Trophoblast cell (in vitro differentiated cells and primary cell): ENCODE data around the gene OOSP3.
"Not testable (repeated sequence)": the region's sequence is repeated elsewhere in the genome, so short reads cannot be mapped to it uniquely, and the experiment has no call there.

ENCODE experiments used
- DNase-seq, 2 donors: peaks; one replicate each; pipeline ENCODE4 v3.0.0-alpha.2; 2016
- H2AFZ ChIP-seq: 2 replicates; pipeline ENCODE4 v1.6.1; 2013; ENCODE audit warnings: low read length, moderate library complexity, mild to moderate bottlenecking; ENCODE audit not compliant: insufficient read depth, poor library complexity
- H2AK5ac ChIP-seq: 2 replicates; pipeline ENCODE4 v1.6.1; 2013; ENCODE audit warnings: mild to moderate bottlenecking, low read length
- H2BK120ac ChIP-seq: 2 replicates; pipeline ENCODE4 v1.6.1; 2013; ENCODE audit warnings: low read length, mild to moderate bottlenecking, moderate library complexity; ENCODE audit not compliant: insufficient read depth, poor library complexity
- H2BK12ac ChIP-seq: 2 replicates; pipeline ENCODE4 v1.6.1; 2013; ENCODE audit warnings: mild to moderate bottlenecking, low read length, moderate library complexity
- H2BK5ac ChIP-seq: 2 replicates; pipeline ENCODE4 v1.6.1; 2013; ENCODE audit warnings: low read length, low read depth, moderate library complexity, mild to moderate bottlenecking; ENCODE audit not compliant: poor library complexity
- H3K14ac ChIP-seq: 2 replicates; pipeline ENCODE4 v1.6.1; 2013; ENCODE audit warnings: mild to moderate bottlenecking, low read length
- H3K18ac ChIP-seq: 2 replicates; pipeline ENCODE4 v1.6.1; 2013; ENCODE audit warnings: mild to moderate bottlenecking, low read length
- H3K23ac ChIP-seq: 2 replicates; pipeline ENCODE4 v1.6.1; 2013; ENCODE audit warnings: low read length
- H3K27ac ChIP-seq: 2 replicates; pipeline ENCODE4 v1.5.1; 2013; ENCODE audit warnings: low read depth, mild to moderate bottlenecking, inconsistent platforms, low read length, moderate library complexity
- H3K27me3 ChIP-seq: 2 replicates; pipeline ENCODE4 v1.6.1; 2013; ENCODE audit warnings: inconsistent platforms, mild to moderate bottlenecking, low read length, moderate library complexity; ENCODE audit not compliant: insufficient read depth
- H3K36me3 ChIP-seq, 2 experiments: 1 replicate in 1 of 2; 2 replicates in 1 of 2; pipeline ENCODE4 v1.6.1; 2013; ENCODE audit warnings: low read length in 2 of 2, mild to moderate bottlenecking in 2 of 2, moderate library complexity in 1 of 2; ENCODE audit not compliant: insufficient read depth in 2 of 2, control insufficient read depth in 1 of 2
- H3K4ac ChIP-seq: 2 replicates; pipeline ENCODE4 v1.6.1; 2013; ENCODE audit warnings: low read depth, mild to moderate bottlenecking, low read length, moderate library complexity
- H3K4me1 ChIP-seq, 2 experiments: 1 replicate in 1 of 2; 2 replicates in 1 of 2; pipeline ENCODE4 v1.6.1; 2013; ENCODE audit warnings: low read length in 2 of 2, mild to moderate bottlenecking in 2 of 2, moderate library complexity in 1 of 2; ENCODE audit not compliant: insufficient read depth in 2 of 2, control insufficient read depth in 1 of 2
- H3K4me2 ChIP-seq: 2 replicates; pipeline ENCODE4 v1.6.1; 2013; ENCODE audit warnings: inconsistent platforms, mild to moderate bottlenecking, low read length, moderate library complexity
- H3K4me3 ChIP-seq: 2 replicates; pipeline ENCODE4 v1.5.1; 2013; ENCODE audit warnings: mild to moderate bottlenecking, low read depth, low read length, inconsistent platforms
- H3K79me1 ChIP-seq: one replicate; pipeline ENCODE4 v1.6.1; 2013; ENCODE audit warnings: low read length
- H3K79me2 ChIP-seq: 2 replicates; pipeline ENCODE4 v1.6.1; 2013; ENCODE audit warnings: low read length, mild to moderate bottlenecking; ENCODE audit not compliant: control insufficient read depth, insufficient read depth, poor library complexity
- H3K9ac ChIP-seq: 2 replicates; pipeline ENCODE4 v1.6.1; 2013; ENCODE audit warnings: mild to moderate bottlenecking, low read length
- H3K9me3 ChIP-seq: 2 replicates; pipeline ENCODE4 v1.6.1; 2013; ENCODE audit warnings: low read depth, mild to moderate bottlenecking, control low read depth, inconsistent platforms, low read length; ENCODE audit not compliant: insufficient read depth
- H4K12ac ChIP-seq: 2 replicates; pipeline ENCODE4 v1.6.1; 2013; ENCODE audit warnings: low read depth, mild to moderate bottlenecking, low read length, moderate library complexity
- H4K8ac ChIP-seq: 2 replicates; pipeline ENCODE4 v1.6.1; 2013; ENCODE audit warnings: low read depth, mild to moderate bottlenecking, low read length, moderate library complexity
- H4K91ac ChIP-seq: one replicate; pipeline ENCODE4 v1.6.1; 2013; ENCODE audit warnings: low read depth, mild to moderate bottlenecking, low read length, moderate library complexity
- WGBS: extraction: QIAGEN DNeasy Blood & Tissue Kit; methylation state at CpG from one replicate; pipeline ENCODE4 v1.1.7; 2013; ENCODE audit warnings: missing lambda C conversion rate; ENCODE audit not compliant: insufficient read length, insufficient coverage; ENCODE audit errors: extremely low coverage; 5-methylcytosine and 5-hydroxymethylcytosine counted together

OOSP3 gene

DNA sequence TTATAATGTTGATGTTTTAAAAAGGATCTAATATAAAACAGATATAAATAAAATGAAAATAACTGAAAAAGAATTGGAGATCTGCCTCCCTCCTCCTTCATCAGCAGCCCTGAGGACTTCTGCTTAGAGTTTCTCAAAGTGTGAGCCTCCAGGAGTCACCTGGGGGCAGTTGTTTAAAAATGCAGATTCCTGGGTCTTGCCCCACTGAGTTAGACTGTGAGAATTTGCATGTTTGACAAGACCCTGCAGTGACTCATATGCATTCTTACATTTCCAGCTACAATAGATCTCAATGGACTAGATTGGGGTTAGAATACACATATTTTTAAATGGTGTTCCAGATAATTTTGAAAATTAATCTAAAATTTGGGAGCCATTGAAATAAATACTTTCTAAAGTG, 798 bp upstream of the OOSP3 start:
- Histone ChIP-seq H3K36me3 (no peaks in the 10 kb centered on the region), H3K23ac (no peak overlapping the region), H2BK12ac (no peak overlapping the region), H3K4me3 (no peak overlapping the region), H2BK5ac (no peak overlapping the region), H3K18ac (no peak overlapping the region), H2AK5ac (no peak overlapping the region), H4K8ac (no peak overlapping the region), H3K9ac (no peak overlapping the region), H3K4ac (no peak overlapping the region), H2BK120ac (no peak overlapping the region), H2AFZ (no peak overlapping the region), H3K27ac (no peak overlapping the region), H3K79me2 (no peaks in the 10 kb centered on the region), H3K79me1 (no peaks in the 10 kb centered on the region), H3K14ac (no peak overlapping the region), H4K12ac (no peak overlapping the region), H3K9me3 (no peaks in the 10 kb centered on the region), H3K4me1 (no peaks in the 10 kb centered on the region), H3K4me2 (no peak overlapping the region), H3K27me3 (no peaks in the 10 kb centered on the region), H4K91ac (no peak overlapping the region)
- DNase-seq: peak; percentile 9 to 29

DNA sequence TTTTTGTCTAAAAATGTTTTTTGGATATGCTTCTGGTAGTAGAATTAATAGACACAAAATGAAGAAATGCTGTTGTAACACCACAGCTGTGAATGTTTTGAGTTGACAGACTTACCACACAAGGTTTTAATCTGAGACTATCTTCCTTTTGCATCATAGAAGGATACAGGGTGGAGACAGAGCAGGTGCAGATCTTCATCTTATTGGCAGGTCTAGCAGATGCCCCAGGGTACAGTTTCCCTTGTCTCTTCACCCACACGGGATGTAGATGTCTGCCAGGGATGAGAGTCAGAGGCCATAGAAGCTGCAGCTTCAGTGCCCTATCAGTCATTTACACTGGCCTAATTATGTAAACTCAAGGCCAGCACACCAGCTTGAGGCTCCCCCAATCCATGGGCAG, 985 bp downstream of the OOSP3 start:
- no peak for DNase-seq
- H3K23ac ChIP-seq: no peak overlapping the region
- H3K4me3 ChIP-seq: no peak overlapping the region
- H2BK120ac ChIP-seq: no peak overlapping the region
- H3K9ac ChIP-seq: no peak overlapping the region
- no peaks in the 10 kb centered on the region for H3K36me3 ChIP-seq
- H3K14ac ChIP-seq: no peak overlapping the region
- no CpG with 5 or more reads among the region's 1 CpG for WGBS
- H3K27me3 ChIP-seq: no peaks in the 10 kb centered on the region
- H3K79me2 ChIP-seq: no peaks in the 10 kb centered on the region
- H2AFZ ChIP-seq: no peak overlapping the region
- no peaks in the 10 kb centered on the region for H3K9me3 ChIP-seq
- H3K4me2 ChIP-seq: no peak overlapping the region
- H3K4me1 ChIP-seq: no peaks in the 10 kb centered on the region
- no peak overlapping the region for H4K8ac ChIP-seq
- no peak overlapping the region for H3K18ac ChIP-seq
- no peak overlapping the region for H2BK12ac ChIP-seq
- H2AK5ac ChIP-seq: no peak overlapping the region
- H3K27ac ChIP-seq: no peak overlapping the region
- no peak overlapping the region for H4K12ac ChIP-seq
- no peaks in the 10 kb centered on the region for H3K79me1 ChIP-seq
- no peak overlapping the region for H3K4ac ChIP-seq
- H2BK5ac ChIP-seq: no peak overlapping the region
- no peak overlapping the region for H4K91ac ChIP-seq

GRCh38 chr11:59883597-59883996, 5.0 kb downstream of the OOSP3 start:
- no CpG with 5 or more reads among the region's 1 CpG for whole genome bisulfite sequencing
- Histone ChIP-seq H4K8ac (no peak overlapping the region), H2BK120ac (no peak overlapping the region)

DNA sequence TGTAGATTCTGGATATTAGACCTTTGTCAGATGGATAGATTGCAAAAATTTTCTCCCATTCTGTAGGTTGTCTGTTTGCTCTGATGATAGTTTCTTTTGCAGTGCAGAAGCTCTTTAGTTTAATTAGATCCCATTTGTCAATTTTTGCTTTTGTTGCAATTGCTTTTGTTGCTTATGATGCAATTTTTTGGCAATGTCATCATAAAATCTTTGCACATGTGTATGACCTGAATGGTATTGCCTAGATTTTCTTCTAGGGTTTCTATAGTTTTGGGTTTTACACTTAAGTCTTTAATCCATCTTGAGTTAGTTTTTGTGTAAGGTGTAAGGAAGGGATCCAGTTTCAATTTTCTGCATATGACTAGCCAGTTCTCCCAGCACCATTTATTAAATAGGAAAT, 8.6 kb downstream of the OOSP3 start:
- H3K4me2 ChIP-seq, H3K79me1 ChIP-seq, H3K14ac ChIP-seq, H2BK5ac ChIP-seq, H3K4me3 ChIP-seq, H3K36me3 ChIP-seq, H2AK5ac ChIP-seq, H2BK120ac ChIP-seq, H3K9me3 ChIP-seq, H4K12ac ChIP-seq, DNase-seq, H3K9ac ChIP-seq, H2BK12ac ChIP-seq, H3K18ac ChIP-seq, H3K4ac ChIP-seq, H4K8ac ChIP-seq, H3K4me1 ChIP-seq, H3K27ac ChIP-seq, H3K79me2 ChIP-seq, H2AFZ ChIP-seq, H3K23ac ChIP-seq, H3K27me3 ChIP-seq, H4K91ac ChIP-seq: not testable (repeated sequence)

More at GRCh38 chr11:59883597-59883996, 5.0 kb downstream of the OOSP3 start:
- Histone ChIP-seq H4K91ac (no peak overlapping the region), H2BK12ac (no peak overlapping the region), H3K79me1 (no peaks in the 10 kb centered on the region), H2AFZ (no peak overlapping the region), H3K79me2 (no peaks in the 10 kb centered on the region), H3K27ac (no peak overlapping the region), H3K18ac (no peak overlapping the region), H3K27me3 (no peaks in the 10 kb centered on the region), H3K4me3 (no peak overlapping the region), H4K12ac (no peak overlapping the region), H3K4ac (no peak overlapping the region), H3K9me3 (no peaks in the 10 kb centered on the region), H3K14ac (no peak overlapping the region), H2AK5ac (no peak overlapping the region), H3K4me1 (no peaks in the 10 kb centered on the region), H3K4me2 (no peak overlapping the region), H2BK5ac (no peak overlapping the region), H3K36me3 (no peaks in the 10 kb centered on the region), H3K23ac (no peak overlapping the region), H3K9ac (no peak overlapping the region)
- DNase-seq: no peak

DNA sequence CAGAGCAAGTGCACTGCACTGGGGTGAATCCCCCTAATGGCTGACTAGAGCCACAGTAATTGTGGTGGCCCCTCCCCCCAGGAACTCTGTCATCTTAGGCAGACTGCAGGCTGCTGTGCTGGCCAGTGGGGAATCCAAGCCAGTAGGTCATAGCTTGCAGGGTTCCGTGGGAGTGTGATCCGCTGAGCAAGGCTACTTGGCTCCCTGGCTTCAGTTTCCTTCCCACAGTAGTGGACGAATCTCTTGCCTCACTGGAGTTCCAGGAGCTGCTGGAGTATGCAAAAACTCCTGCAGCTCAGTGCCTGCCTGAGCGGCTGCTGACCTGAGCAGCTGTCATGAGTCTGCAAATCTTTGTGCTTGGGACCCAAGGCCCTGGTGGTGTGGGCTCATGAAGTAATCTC, 13.2 kb downstream of the OOSP3 start:
- no peaks in the 10 kb centered on the region for H3K9me3 ChIP-seq
- no peak overlapping the region for H4K8ac ChIP-seq
- no peak for DNase-seq
- no peak overlapping the region for H3K14ac ChIP-seq
- no peak overlapping the region for H4K12ac ChIP-seq
- H3K4me1 ChIP-seq: no peaks in the 10 kb centered on the region
- no peak overlapping the region for H2BK5ac ChIP-seq
- no peak overlapping the region for H2AFZ ChIP-seq
- no peak overlapping the region for H3K18ac ChIP-seq
- no peak overlapping the region for H3K27ac ChIP-seq
- H2BK12ac ChIP-seq: no peak overlapping the region
- H3K79me1 ChIP-seq: no peaks in the 10 kb centered on the region
- no CpG with 5 or more reads among the region's 4 CpGs for WGBS
- no peaks in the 10 kb centered on the region for H3K36me3 ChIP-seq
- no peak overlapping the region for H2BK120ac ChIP-seq
- no peaks in the 10 kb centered on the region for H3K79me2 ChIP-seq
- no peaks in the 10 kb centered on the region for H3K27me3 ChIP-seq
- no peak overlapping the region for H4K91ac ChIP-seq
- no peak overlapping the region for H3K23ac ChIP-seq
- no peak overlapping the region for H3K9ac ChIP-seq
- no peak overlapping the region for H3K4ac ChIP-seq
- no peak overlapping the region for H3K4me3 ChIP-seq
- H3K4me2 ChIP-seq: no peak overlapping the region
- no peak overlapping the region for H2AK5ac ChIP-seq
